ENCODE results near the gene TNK1.

TNK1 gene

GRCh38 chr17:7431231-7431630 lies 50.3 kb downstream of the TNK1 start:
- DNase-seq (ENCODE audit: low read depth in 1 of 2, low spot score in 1 of 2), result no peak
- Histone ChIP-seq H3K27me3 (ENCODE audit: insufficient read depth, poor library complexity, severe bottlenecking) (no peaks in the 10 kb centered on the region), H3K4me3 (replicated peaks; ENCODE audit: insufficient read depth, low read length) (no peak overlapping the region), H3K27ac (replicated peaks) (no peak overlapping the region)
- TF ChIP-seq REST (IDR thresholded peaks at IDR 0.05; ENCODE audit: insufficient replicate concordance, low read depth) (no peak), CTCF (IDR thresholded peaks at IDR 0.05; ENCODE audit: insufficient read depth, low read length) (no peak), SPI1 (IDR thresholded peaks at IDR 0.05; ENCODE audit: borderline replicate concordance, low read depth) (no peak), GABPA (IDR thresholded peaks at IDR 0.05; ENCODE audit: low read depth) (no peak), POLR2AphosphoS5 (IDR thresholded peaks at IDR 0.05; ENCODE audit: low read depth) (no peak)

GRCh38 chr17:7432296-7432695 lies 51.4 kb downstream of the TNK1 start:
- TF ChIP-seq REST (IDR thresholded peaks at IDR 0.05; ENCODE audit: insufficient replicate concordance, low read depth), result no peak
- TF ChIP-seq GABPA (IDR thresholded peaks at IDR 0.05; ENCODE audit: low read depth), result no peak
- no peak for TF ChIP-seq SPI1 (IDR thresholded peaks at IDR 0.05; ENCODE audit: borderline replicate concordance, low read depth)
- TF ChIP-seq CTCF (IDR thresholded peaks at IDR 0.05; ENCODE audit: insufficient read depth, low read length), result no peak
- no peak for TF ChIP-seq POLR2AphosphoS5 (IDR thresholded peaks at IDR 0.05; ENCODE audit: low read depth)
- Histone ChIP-seq H3K27ac (replicated peaks) (no peak overlapping the region), H3K27me3 (ENCODE audit: insufficient read depth, poor library complexity, severe bottlenecking) (no peaks in the 10 kb centered on the region), H3K4me3 (replicated peaks; ENCODE audit: insufficient read depth, low read length) (no peak overlapping the region)
- no peak for DNase-seq (ENCODE audit: low read depth in 1 of 2, low spot score in 1 of 2)

DNA sequence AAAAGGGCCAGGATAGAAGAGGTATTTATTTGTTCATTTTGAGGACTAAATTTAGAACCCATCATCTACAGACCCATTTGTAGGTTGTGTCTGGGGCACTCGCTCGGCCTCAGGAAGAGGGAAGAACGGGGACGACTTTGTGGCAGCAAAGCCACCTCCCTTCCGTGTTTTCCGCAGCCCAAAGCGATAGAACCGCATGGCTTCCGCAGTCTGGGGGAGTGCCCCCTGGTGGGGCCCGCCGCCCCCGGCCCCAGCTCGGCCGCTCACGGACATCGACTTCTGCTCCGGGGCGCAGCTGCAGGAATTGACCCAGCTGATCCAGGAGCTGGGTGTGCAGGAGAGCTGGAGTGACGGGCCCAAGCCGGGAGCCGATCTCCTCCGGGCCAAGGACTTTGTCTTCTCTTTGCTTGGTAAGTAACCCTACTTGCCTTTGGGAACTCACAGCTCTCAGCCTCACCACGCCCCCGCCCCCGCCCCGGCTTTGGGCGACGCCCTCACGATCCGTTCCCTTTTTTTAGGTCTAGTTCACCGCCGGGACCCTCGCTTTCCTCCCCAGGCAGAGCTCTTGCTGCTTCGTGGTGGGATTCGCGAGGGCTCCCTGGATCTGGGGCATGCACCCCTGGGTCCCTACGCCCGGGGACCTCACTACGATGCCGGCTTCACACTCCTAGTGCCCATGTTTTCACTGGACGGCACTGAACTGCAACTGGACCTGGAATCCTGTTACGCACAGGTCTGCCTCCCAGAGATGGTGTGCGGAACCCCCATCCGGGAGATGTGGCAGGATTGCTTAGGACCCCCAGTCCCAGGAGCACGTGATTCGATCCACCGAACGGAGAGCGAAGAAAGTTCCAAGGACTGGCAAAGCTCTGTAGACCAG lies 55.0 kb downstream of the TNK1 start:
- Histone ChIP-seq H3K27me3 (ENCODE audit: insufficient read depth, poor library complexity, severe bottlenecking) (peaks cover 8% of the 10 kb centered on the region), H3K27ac (replicated peaks) (peak overlapping the region; percentile 74), H3K4me3 (replicated peaks; ENCODE audit: insufficient read depth, low read length) (peak overlapping the region; percentile 38)
- peak; percentile 16 for TF ChIP-seq REST (IDR thresholded peaks at IDR 0.05; ENCODE audit: insufficient replicate concordance, low read depth)
- no peak for TF ChIP-seq CTCF (IDR thresholded peaks at IDR 0.05; ENCODE audit: insufficient read depth, low read length)
- TF ChIP-seq POLR2AphosphoS5 (IDR thresholded peaks at IDR 0.05; ENCODE audit: low read depth), result no peak; the same call in 1 of the 2 replicates
- DNase-seq (ENCODE audit: low read depth in 1 of 2, low spot score in 1 of 2), result peak; percentile 30 to 61

Measured in HL-60 (cell line).